GM18511 (cell line): ENCODE results near the gene TRIM47.

Source experiments
- ATAC-seq: cut with Tn5 transposase; IDR thresholded peaks from one replicate; pipeline ENCODE4 v1.9.1; 2021; ENCODE audit warnings: mild to moderate bottlenecking, moderate library complexity; ENCODE audit not compliant: unreplicated experiment

The TRIM47 gene

GRCh38 chr17:75848523-75849278, 29.7 kb downstream of the TRIM47 start:
- ATAC-seq = no peak

- ATAC-seq = no peak
Observed at GRCh38 chr17:75847614-75848522, 30.5 kb downstream of the TRIM47 start.

GRCh38 chr17:75846692-75847613, 31.4 kb downstream of the TRIM47 start:
- no peak for ATAC-seq

GRCh38 chr17:75845933-75846691, 32.3 kb downstream of the TRIM47 start:
- no peak for ATAC-seq

GRCh38 chr17:75845058-75845711, 33.2 kb downstream of the TRIM47 start:
- ATAC-seq = peak; percentile 78

- peak; percentile 27 for ATAC-seq
Observed at GRCh38 chr17:75844530-75845057, 33.8 kb downstream of the TRIM47 start.

GRCh38 chr17:75843577-75844529, 34.5 kb downstream of the TRIM47 start, which contains the start of gene UNC13D:
Gene UNC13D, minus strand, starts transcription at chr17:75844404. Its CDS starts 67 bp downstream, at chr17:75844337.
- peak; percentile 20 for ATAC-seq

- ATAC-seq = no peak
Observed at GRCh38 chr17:75842963-75843576, 35.3 kb downstream of the TRIM47 start.

- no peak for ATAC-seq
Observed at GRCh38 chr17:75842411-75842810, 36.0 kb downstream of the TRIM47 start.

- no peak for ATAC-seq
Observed at GRCh38 chr17:75840799-75841164, 37.6 kb downstream of the TRIM47 start.

GRCh38 chr17:75839942-75840798, 38.2 kb downstream of the TRIM47 start:
- ATAC-seq = no peak

GRCh38 chr17:75838410-75838809, 40.0 kb downstream of the TRIM47 start:
- no peak for ATAC-seq

GRCh38 chr17:75837899-75838298, 40.5 kb downstream of the TRIM47 start:
- ATAC-seq = no peak

- no peak for ATAC-seq
Observed at GRCh38 chr17:75836605-75837004, 41.8 kb downstream of the TRIM47 start.

GRCh38 chr17:75835654-75835987, 42.8 kb downstream of the TRIM47 start:
- ATAC-seq = no peak

- no peak for ATAC-seq
Observed at GRCh38 chr17:75834928-75835653, 43.3 kb downstream of the TRIM47 start.
